Measurements from ENCODE around the gene PPP2R3A. TPM values are rescaled to one million over a fixed set of nuclear protein-coding genes. Genes with fewer than 3 reads are reported as not detected.

The PPP2R3A gene
- total RNA-seq, 1 donor from 2014 or later: 9.0 TPM

DNA sequence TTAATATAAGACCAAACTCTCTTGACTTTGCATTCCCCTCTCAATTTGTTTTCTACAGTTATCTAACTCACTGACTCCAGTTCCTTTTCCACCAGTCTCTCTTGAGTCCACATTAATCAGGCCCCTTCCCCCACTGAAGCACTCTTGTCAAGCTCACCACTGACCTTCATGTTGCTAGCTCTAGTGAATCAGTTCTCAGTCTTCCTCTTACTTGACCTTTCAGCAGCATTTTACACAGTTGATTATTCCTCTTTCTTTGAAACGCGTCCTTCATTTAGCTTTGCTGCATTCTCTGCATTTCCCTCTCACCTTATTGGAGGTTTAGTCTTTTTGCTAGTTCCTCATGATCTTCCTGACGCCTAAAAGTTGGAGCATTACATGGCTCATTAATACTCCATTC lies 8.3 kb downstream of the PPP2R3A start:
- no peaks in the 10 kb centered on the region for H3K9me3 ChIP-seq
- TF ChIP-seq, protein P1, sequence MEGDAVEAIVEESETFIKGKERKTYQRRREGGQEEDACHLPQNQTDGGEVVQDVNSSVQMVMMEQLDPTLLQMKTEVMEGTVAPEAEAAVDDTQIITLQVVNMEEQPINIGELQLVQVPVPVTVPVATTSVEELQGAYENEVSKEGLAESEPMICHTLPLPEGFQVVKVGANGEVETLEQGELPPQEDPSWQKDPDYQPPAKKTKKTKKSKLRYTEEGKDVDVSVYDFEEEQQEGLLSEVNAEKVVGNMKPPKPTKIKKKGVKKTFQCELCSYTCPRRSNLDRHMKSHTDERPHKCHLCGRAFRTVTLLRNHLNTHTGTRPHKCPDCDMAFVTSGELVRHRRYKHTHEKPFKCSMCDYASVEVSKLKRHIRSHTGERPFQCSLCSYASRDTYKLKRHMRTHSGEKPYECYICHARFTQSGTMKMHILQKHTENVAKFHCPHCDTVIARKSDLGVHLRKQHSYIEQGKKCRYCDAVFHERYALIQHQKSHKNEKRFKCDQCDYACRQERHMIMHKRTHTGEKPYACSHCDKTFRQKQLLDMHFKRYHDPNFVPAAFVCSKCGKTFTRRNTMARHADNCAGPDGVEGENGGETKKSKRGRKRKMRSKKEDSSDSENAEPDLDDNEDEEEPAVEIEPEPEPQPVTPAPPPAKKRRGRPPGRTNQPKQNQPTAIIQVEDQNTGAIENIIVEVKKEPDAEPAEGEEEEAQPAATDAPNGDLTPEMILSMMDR (IDR thresholded peaks at IDR 0.05): no peak
- no peak overlapping the region for H3K4me3 ChIP-seq
- DNase-seq (no peak), ATAC-seq (no peak)
- no peaks in the 10 kb centered on the region for H3K27me3 ChIP-seq (ENCODE audit: low read depth)
- H3K36me3 ChIP-seq: no peaks in the 10 kb centered on the region
- intact Hi-C loops (cut with DNase I): no loop called here
- no peaks in the 10 kb centered on the region for H3K4me1 ChIP-seq
- H3K27ac ChIP-seq: no peak overlapping the region

DNA sequence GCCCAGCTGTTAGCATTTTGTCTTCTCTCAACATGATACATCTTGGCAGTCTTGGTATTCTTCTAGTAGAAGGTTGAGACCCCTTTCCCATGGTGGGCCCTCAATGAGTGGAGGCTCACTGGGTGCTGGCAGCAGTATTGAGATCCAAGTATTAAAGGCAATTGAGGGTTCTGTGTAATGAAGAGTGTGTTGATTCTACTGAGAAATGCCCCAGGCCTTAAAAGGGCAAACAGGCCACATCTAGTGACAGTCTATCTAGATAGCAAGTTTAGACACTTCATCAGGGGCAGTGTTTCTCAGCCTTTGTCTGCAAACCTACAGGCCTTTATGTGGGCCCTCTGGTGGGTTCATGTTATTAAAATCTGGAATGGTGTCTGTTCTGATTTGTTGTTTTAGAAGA lies 9.5 kb downstream of the PPP2R3A start:
- intact Hi-C loops (cut with DNase I): no loop called here
- Histone ChIP-seq H3K27me3 (ENCODE audit: low read depth) (no peaks in the 10 kb centered on the region), H3K36me3 (no peaks in the 10 kb centered on the region), H3K9me3 (no peaks in the 10 kb centered on the region), H3K4me1 (no peaks in the 10 kb centered on the region), H3K4me3 (no peak overlapping the region), H3K27ac (no peak overlapping the region)
- ATAC-seq (no peak), DNase-seq (no peak)
- TF ChIP-seq, protein P1 (IDR thresholded peaks at IDR 0.05): no peak

DNA sequence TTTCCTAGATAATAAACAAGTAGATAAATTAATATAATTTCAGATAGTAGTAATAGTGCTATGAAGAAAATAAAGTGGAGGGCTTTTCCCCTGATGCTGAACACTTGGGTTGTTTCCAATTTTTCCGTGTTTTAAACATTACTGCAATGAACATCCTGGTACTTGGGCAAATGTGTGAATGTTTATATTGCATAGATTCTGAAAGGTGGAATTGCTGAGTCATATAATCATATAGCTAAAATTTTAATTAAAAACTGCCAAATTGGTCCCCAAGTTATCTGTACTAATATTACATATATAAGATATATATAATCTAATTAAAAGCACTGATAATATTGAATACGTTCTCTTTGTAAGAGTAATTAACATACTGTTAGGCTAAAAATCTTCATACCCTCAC lies 10.0 kb downstream of the PPP2R3A start:
- TF ChIP-seq, protein P1 (IDR thresholded peaks at IDR 0.05): no peak
- intact Hi-C loops (cut with DNase I): no loop called here
- Histone ChIP-seq H3K36me3 (no peaks in the 10 kb centered on the region), H3K4me3 (no peak overlapping the region), H3K27ac (no peak overlapping the region), H3K9me3 (no peaks in the 10 kb centered on the region), H3K27me3 (ENCODE audit: low read depth) (no peaks in the 10 kb centered on the region), H3K4me1 (no peaks in the 10 kb centered on the region)
- ATAC-seq: no peak
- no peak for DNase-seq

DNA sequence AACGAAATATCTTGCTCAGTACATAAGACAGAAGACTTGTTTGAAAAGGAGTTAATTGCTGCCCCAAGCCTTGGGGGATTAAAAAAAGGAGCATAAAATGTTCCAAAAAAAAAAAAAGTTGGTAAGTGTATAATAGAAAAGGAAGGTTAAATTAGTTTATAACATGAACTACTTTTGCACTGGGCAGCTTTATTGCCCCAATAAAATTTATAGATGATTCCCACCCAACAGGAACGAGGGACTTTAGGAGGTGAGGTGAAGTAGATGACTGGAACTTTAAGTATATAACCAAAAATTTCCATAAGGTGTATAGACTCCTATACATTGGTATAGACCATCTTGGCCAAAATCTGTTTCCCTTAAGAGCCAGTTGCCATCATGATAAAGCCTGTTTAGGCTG lies 14.8 kb downstream of the PPP2R3A start:
- no peaks in the 10 kb centered on the region for H3K4me1 ChIP-seq
- DNase-seq (no peak), ATAC-seq (no peak)
- H3K27me3 ChIP-seq (ENCODE audit: low read depth): no peaks in the 10 kb centered on the region
- H3K4me3 ChIP-seq: no peak overlapping the region
- intact Hi-C loops (cut with DNase I): no loop called here
- H3K27ac ChIP-seq: no peak overlapping the region
- TF ChIP-seq, protein P1 (IDR thresholded peaks at IDR 0.05): no peak
- H3K9me3 ChIP-seq: no peaks in the 10 kb centered on the region
- H3K36me3 ChIP-seq: no peaks in the 10 kb centered on the region

DNA sequence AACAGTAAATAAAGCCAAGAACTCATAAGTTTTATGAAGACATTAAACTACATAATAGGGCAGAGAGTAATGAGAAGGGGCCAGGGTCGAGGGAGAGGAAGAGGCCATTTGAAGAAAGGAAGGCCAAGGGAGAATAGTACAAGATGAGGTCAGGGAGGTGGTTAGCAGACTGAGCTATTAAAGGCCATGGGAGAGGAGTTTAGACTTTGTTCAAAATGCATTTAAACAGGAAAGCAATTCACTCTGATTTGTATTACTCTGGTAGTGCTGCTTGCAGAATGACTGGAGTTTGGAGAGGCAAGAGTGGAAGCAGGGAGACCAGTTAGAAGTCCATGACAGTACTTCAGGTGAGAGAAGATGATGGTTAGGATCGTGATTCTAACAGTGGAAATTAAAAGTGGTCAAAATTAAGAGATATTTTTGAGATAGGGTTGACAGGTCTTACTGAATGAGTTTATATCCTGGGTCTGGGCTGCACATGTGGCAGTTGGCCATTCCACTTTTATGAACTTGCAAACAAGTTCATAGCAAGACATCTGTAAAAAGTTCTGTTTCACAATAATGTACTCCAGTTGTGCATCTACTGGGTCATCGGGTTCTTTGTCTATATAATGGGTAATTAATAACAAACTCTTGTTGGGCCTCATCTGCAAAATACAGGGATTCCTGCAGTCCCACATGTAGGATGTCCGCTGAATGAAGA lies 16.3 kb downstream of the PPP2R3A start:
- no peak overlapping the region for H3K27ac ChIP-seq
- H3K4me1 ChIP-seq: no peaks in the 10 kb centered on the region
- DNase-seq (no peak), ATAC-seq (no peak)
- TF ChIP-seq, protein P1 (IDR thresholded peaks at IDR 0.05): no peak
- intact Hi-C loops (cut with DNase I): no loop called here
- H3K4me3 ChIP-seq: no peak overlapping the region
- no peaks in the 10 kb centered on the region for H3K9me3 ChIP-seq
- H3K27me3 ChIP-seq (ENCODE audit: low read depth): no peaks in the 10 kb centered on the region
- H3K36me3 ChIP-seq: no peaks in the 10 kb centered on the region
